Activated naive CD4-positive, alpha-beta T cell (primary cell): ENCODE measurements around the gene FAM222B.
"Not testable (repeated sequence)": the region's sequence is repeated elsewhere in the genome, so short reads cannot be mapped to it uniquely, and the experiment has no call there.

Experiments used
- DNase-seq, 4 experiments: peaks; one replicate each; lab custom pipeline; 2025; lab: John Stamatoyannopoulos, UW

The FAM222B gene

GRCh38 chr17:28726627-28727491 lies 115.7 kb downstream of the FAM222B start:
- DNase-seq = peak; percentile 77 to 85 (median 82)

- peak in 2 of 4 experiments; percentile 44 to 46 for DNase-seq
Measured at GRCh38 chr17:28726226-28726626, 116.4 kb downstream of the FAM222B start, which contains the start of gene TLCD1. Gene TLCD1 (minus strand): TSS chr17:28726233. CDS start chr17:28726097, 136 bp downstream.

GRCh38 chr17:28725660-28726225 lies 116.8 kb downstream of the FAM222B start:
- DNase-seq = peak in 2 of 4 experiments; percentile 47 to 51

- DNase-seq = no peak
Measured at GRCh38 chr17:28725166-28725659, 117.4 kb downstream of the FAM222B start.

GRCh38 chr17:28724500-28725165 lies 118.0 kb downstream of the FAM222B start:
- DNase-seq = no peak

- DNase-seq = not testable (repeated sequence)
Measured at GRCh38 chr17:28723836-28724499, 118.6 kb downstream of the FAM222B start.

GRCh38 chr17:28723159-28723835 lies 119.3 kb downstream of the FAM222B start:
- no peak for DNase-seq

- no peak for DNase-seq
Measured at GRCh38 chr17:28722417-28723158, 120.0 kb downstream of the FAM222B start.

- not testable (repeated sequence) for DNase-seq
Measured at GRCh38 chr17:28720997-28721329, 121.6 kb downstream of the FAM222B start.

- no peak for DNase-seq
Measured at GRCh38 chr17:28720247-28720996, 122.2 kb downstream of the FAM222B start.

- DNase-seq = no peak
Measured at GRCh38 chr17:28719021-28719433, 123.6 kb downstream of the FAM222B start.

GRCh38 chr17:28718333-28719020 lies 124.1 kb downstream of the FAM222B start:
- DNase-seq = no peak

GRCh38 chr17:28717578-28718332 lies 124.8 kb downstream of the FAM222B start, which contains the start of gene RAB34:
Gene RAB34 (minus strand): TSS chr17:28717868. CDS start chr17:28717266, 602 bp downstream.
- DNase-seq = peak in 1 of 4 experiments; percentile 14

GRCh38 chr17:28716740-28717577 lies 125.6 kb downstream of the FAM222B start:
- no peak for DNase-seq

- no peak for DNase-seq
Measured at GRCh38 chr17:28715217-28715616, 127.4 kb downstream of the FAM222B start.

GRCh38 chr17:28714281-28714680 lies 128.3 kb downstream of the FAM222B start:
- DNase-seq = no peak

GRCh38 chr17:28712705-28713415 lies 129.7 kb downstream of the FAM222B start:
- DNase-seq = no peak
